ENCODE measurements around the gene GRWD1.

GRWD1 gene

GRCh38 chr19:48448563-48448962 lies 2.8 kb downstream of the GRWD1 start:
- Histone ChIP-seq H2AFZ (ENCODE audit: low read depth, low read length, severe bottlenecking) (no peak overlapping the region), H3K4me2 (ENCODE audit: low read depth, low read length, poor library complexity, severe bottlenecking) (no peak overlapping the region), H3K27me3 (ENCODE audit: low read length) (no peaks in the 10 kb centered on the region), H3K4me3 (ENCODE audit: insufficient read depth, low read length, poor library complexity, severe bottlenecking) (no peak overlapping the region), H3K27ac (ENCODE audit: low read depth, low read length) (no peak overlapping the region), H3K9me2 (replicated peaks; ENCODE audit: insufficient read depth, low read length) (no peaks in the 10 kb centered on the region), H3K36me3 (ENCODE audit: low read length) (0 out of 2 replicates have a peak, but pooled peaks cover 10% of the 10 kb centered on the region), H4K20me1 (ENCODE audit: low read depth, low read length) (no peaks in the 10 kb centered on the region), H3K9ac (ENCODE audit: low read length) (no peak overlapping the region), H3F3A (ENCODE audit: insufficient read depth) (no peaks in the 10 kb centered on the region), H3K79me2 (ENCODE audit: insufficient read depth, low read length) (peaks cover 26% of the 10 kb centered on the region), H3K9me3 (ENCODE audit: insufficient read depth, low read length) (no peaks in the 10 kb centered on the region)
- TF ChIP-seq EZH2phosphoT487 (conservative IDR thresholded peaks at IDR 0.05; ENCODE audit: low read length) (no peak), CTCF (IDR thresholded peaks at IDR 0.05; ENCODE audit: insufficient read depth, low read length, poor library complexity, severe bottlenecking) (no peak)

GRCh38 chr19:48450441-48450840 lies 4.7 kb downstream of the GRWD1 start:
- Histone ChIP-seq H3K79me2 (ENCODE audit: insufficient read depth, low read length) (peaks cover 31% of the 10 kb centered on the region), H4K20me1 (ENCODE audit: low read depth, low read length) (no peaks in the 10 kb centered on the region), H2AFZ (ENCODE audit: low read depth, low read length, severe bottlenecking) (no peak overlapping the region), H3K9ac (ENCODE audit: low read length) (no peak overlapping the region), H3K27me3 (ENCODE audit: low read length) (no peaks in the 10 kb centered on the region), H3K9me3 (ENCODE audit: insufficient read depth, low read length) (no peaks in the 10 kb centered on the region), H3K9me2 (replicated peaks; ENCODE audit: insufficient read depth, low read length) (no peaks in the 10 kb centered on the region), H3K4me3 (ENCODE audit: insufficient read depth, low read length, poor library complexity, severe bottlenecking) (no peak overlapping the region), H3K27ac (ENCODE audit: low read depth, low read length) (no peak overlapping the region), H3K36me3 (ENCODE audit: low read length) (0 out of 2 replicates have a peak, but pooled peaks cover 10% of the 10 kb centered on the region), H3K4me2 (ENCODE audit: low read depth, low read length, poor library complexity, severe bottlenecking) (no peak overlapping the region), H3F3A (ENCODE audit: insufficient read depth) (no peaks in the 10 kb centered on the region)
- TF ChIP-seq EZH2phosphoT487 (conservative IDR thresholded peaks at IDR 0.05; ENCODE audit: low read length) (no peak), CTCF (IDR thresholded peaks at IDR 0.05; ENCODE audit: insufficient read depth, low read length, poor library complexity, severe bottlenecking) (no peak)

- Histone ChIP-seq H3K27ac (ENCODE audit: low read depth, low read length) (no peak overlapping the region), H2AFZ (ENCODE audit: low read depth, low read length, severe bottlenecking) (no peak overlapping the region), H3K9ac (ENCODE audit: low read length) (no peak overlapping the region), H3K4me2 (ENCODE audit: low read depth, low read length, poor library complexity, severe bottlenecking) (no peak overlapping the region), H3K4me3 (ENCODE audit: insufficient read depth, low read length, poor library complexity, severe bottlenecking) (no peak overlapping the region), H3K27me3 (ENCODE audit: low read length) (no peaks in the 10 kb centered on the region), H4K20me1 (ENCODE audit: low read depth, low read length) (no peaks in the 10 kb centered on the region), H3K9me2 (replicated peaks; ENCODE audit: insufficient read depth, low read length) (no peaks in the 10 kb centered on the region), H3K79me2 (ENCODE audit: insufficient read depth, low read length) (peaks cover 30% of the 10 kb centered on the region), H3F3A (ENCODE audit: insufficient read depth) (no peaks in the 10 kb centered on the region), H3K9me3 (ENCODE audit: insufficient read depth, low read length) (no peaks in the 10 kb centered on the region), H3K36me3 (ENCODE audit: low read length) (0 out of 2 replicates have a peak, but pooled peaks cover 10% of the 10 kb centered on the region)
- no peak for TF ChIP-seq EZH2phosphoT487 (conservative IDR thresholded peaks at IDR 0.05; ENCODE audit: low read length)
- no peak for TF ChIP-seq CTCF (IDR thresholded peaks at IDR 0.05; ENCODE audit: insufficient read depth, low read length, poor library complexity, severe bottlenecking)
These were observed 5.1 kb downstream of the GRWD1 start for GRCh38 chr19:48450863-48451262.

All from SU-DHL-6 (cell line).